SU-DHL-6 (cell line): ENCODE measurements around the gene GATA1.

Experiments
- EZH2phosphoT487 ChIP-seq: fragments of 200-600 bp; sonication (generic), shearing (Covaris generic); conservative IDR thresholded peaks from 2 replicates; pipeline ENCODE4 v1.6.1; 2018; ENCODE audit warnings: mild to moderate bottlenecking, antibody characterized with exemption, low read length, moderate library complexity, mixed read lengths
- TF ChIP-seq, protein P1 (sequence below): fragments of 200-600 bp; sonication (generic); IDR thresholded peaks from one replicate; pipeline ENCODE4 v1.5.1; 2017; ENCODE audit warnings: antibody characterized with exemption, mild to moderate bottlenecking, low read length, moderate library complexity; ENCODE audit not compliant: insufficient read depth, poor library complexity, severe bottlenecking

GRCh38 chrX:48823053-48823452 lies 36.7 kb downstream of the GATA1 start:
- TF ChIP-seq, protein P1, sequence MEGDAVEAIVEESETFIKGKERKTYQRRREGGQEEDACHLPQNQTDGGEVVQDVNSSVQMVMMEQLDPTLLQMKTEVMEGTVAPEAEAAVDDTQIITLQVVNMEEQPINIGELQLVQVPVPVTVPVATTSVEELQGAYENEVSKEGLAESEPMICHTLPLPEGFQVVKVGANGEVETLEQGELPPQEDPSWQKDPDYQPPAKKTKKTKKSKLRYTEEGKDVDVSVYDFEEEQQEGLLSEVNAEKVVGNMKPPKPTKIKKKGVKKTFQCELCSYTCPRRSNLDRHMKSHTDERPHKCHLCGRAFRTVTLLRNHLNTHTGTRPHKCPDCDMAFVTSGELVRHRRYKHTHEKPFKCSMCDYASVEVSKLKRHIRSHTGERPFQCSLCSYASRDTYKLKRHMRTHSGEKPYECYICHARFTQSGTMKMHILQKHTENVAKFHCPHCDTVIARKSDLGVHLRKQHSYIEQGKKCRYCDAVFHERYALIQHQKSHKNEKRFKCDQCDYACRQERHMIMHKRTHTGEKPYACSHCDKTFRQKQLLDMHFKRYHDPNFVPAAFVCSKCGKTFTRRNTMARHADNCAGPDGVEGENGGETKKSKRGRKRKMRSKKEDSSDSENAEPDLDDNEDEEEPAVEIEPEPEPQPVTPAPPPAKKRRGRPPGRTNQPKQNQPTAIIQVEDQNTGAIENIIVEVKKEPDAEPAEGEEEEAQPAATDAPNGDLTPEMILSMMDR = no peak
- no peak for TF ChIP-seq EZH2phosphoT487
